ENCODE measurements around the gene EXOC3L1.

EXOC3L1 gene

GRCh38 chr16:67151431-67152097 lies 38.4 kb downstream of the EXOC3L1 start:
- peak; percentile 10 for TF ChIP-seq CTCF (IDR thresholded peaks at IDR 0.05; ENCODE audit: low read depth, low read length, missing control alignments)
- in situ Hi-C loops (cut with HindIII; ENCODE audit: low pct_ligation_motif_present, low sequenced_read_pairs): no loop called here
- Histone ChIP-seq H3K36me3 (replicated peaks) (peaks cover 7% of the 10 kb centered on the region), H3K4me3 (ENCODE audit: low read depth, low read length) (peak overlapping the region; percentile 58), H3K27ac (no peak overlapping the region), H3K27me3 (replicated peaks) (peaks cover 6% of the 10 kb centered on the region)
- no peak for DNase-seq

GRCh38 chr16:67150833-67151396 lies 39.0 kb downstream of the EXOC3L1 start, which contains the start of gene B3GNT9:
Gene B3GNT9 (minus strand): TSS chr16:67150998. CDS start chr16:67150485, 513 bp downstream.
- peaks cover 13% of the 10 kb centered on the region for H3K36me3 ChIP-seq (replicated peaks)
- H3K27me3 ChIP-seq (replicated peaks): peaks cover 5% of the 10 kb centered on the region
- H3K4me3 ChIP-seq (ENCODE audit: low read depth, low read length): peak within 1 kb of the TSS; percentile 58
- in situ Hi-C loops (cut with HindIII; ENCODE audit: low pct_ligation_motif_present, low sequenced_read_pairs): no loop called here
- DNase-seq: peak; percentile 43
- H3K27ac ChIP-seq: peak within 1 kb of the TSS; percentile 25
- no peak for TF ChIP-seq CTCF (IDR thresholded peaks at IDR 0.05; ENCODE audit: low read depth, low read length, missing control alignments)

- peaks cover 16% of the 10 kb centered on the region for H3K36me3 ChIP-seq (replicated peaks)
- in situ Hi-C loops (cut with HindIII; ENCODE audit: low pct_ligation_motif_present, low sequenced_read_pairs): no loop called here
- peak; percentile 1 for TF ChIP-seq CTCF (IDR thresholded peaks at IDR 0.05; ENCODE audit: low read depth, low read length, missing control alignments)
- H3K27ac ChIP-seq: peak overlapping the region; percentile 25
- H3K27me3 ChIP-seq (replicated peaks): no peaks in the 10 kb centered on the region
- peak; percentile 37 for DNase-seq
- peak overlapping the region; percentile 58 for H3K4me3 ChIP-seq (ENCODE audit: low read depth, low read length)
Measured at GRCh38 chr16:67150047-67150832, 39.7 kb downstream of the EXOC3L1 start.

GRCh38 chr16:67149276-67150046 lies 40.5 kb downstream of the EXOC3L1 start:
- H3K4me3 ChIP-seq (ENCODE audit: low read depth, low read length): no peak overlapping the region
- in situ Hi-C loops (cut with HindIII; ENCODE audit: low pct_ligation_motif_present, low sequenced_read_pairs): no loop called here
- no peak for TF ChIP-seq CTCF (IDR thresholded peaks at IDR 0.05; ENCODE audit: low read depth, low read length, missing control alignments)
- no peak for DNase-seq
- H3K27ac ChIP-seq: no peak overlapping the region
- peaks cover 23% of the 10 kb centered on the region for H3K36me3 ChIP-seq (replicated peaks)
- H3K27me3 ChIP-seq (replicated peaks): no peaks in the 10 kb centered on the region

- no peak overlapping the region for H3K4me3 ChIP-seq (ENCODE audit: low read depth, low read length)
- no peak for TF ChIP-seq CTCF (IDR thresholded peaks at IDR 0.05; ENCODE audit: low read depth, low read length, missing control alignments)
- H3K36me3 ChIP-seq (replicated peaks): peaks cover 30% of the 10 kb centered on the region
- H3K27me3 ChIP-seq (replicated peaks): no peaks in the 10 kb centered on the region
- H3K27ac ChIP-seq: no peak overlapping the region
- DNase-seq: no peak
- in situ Hi-C loops (cut with HindIII; ENCODE audit: low pct_ligation_motif_present, low sequenced_read_pairs): no loop called here
Measured at GRCh38 chr16:67148656-67149275, 41.2 kb downstream of the EXOC3L1 start.

Data from brain microvascular endothelial cell (primary cell).